Head of caudate nucleus (tissue), 42 donors: ENCODE results near the gene CBFA2T3.

Experiments
- DNase-seq, 42 donors: peaks; one replicate each; pipeline versions ENCODE4 v3.0.0 to v3.0.0-alpha.2; 2020 to 2021; ENCODE audit warnings: mixed read lengths in 7 of 42
- intact Hi-C: fragments of 100-400 bp; cut with DNase I; formaldehyde crosslinking; loops from one replicate; pipeline ENCODE4 v1.15.0; 2022

CBFA2T3 gene

DNA sequence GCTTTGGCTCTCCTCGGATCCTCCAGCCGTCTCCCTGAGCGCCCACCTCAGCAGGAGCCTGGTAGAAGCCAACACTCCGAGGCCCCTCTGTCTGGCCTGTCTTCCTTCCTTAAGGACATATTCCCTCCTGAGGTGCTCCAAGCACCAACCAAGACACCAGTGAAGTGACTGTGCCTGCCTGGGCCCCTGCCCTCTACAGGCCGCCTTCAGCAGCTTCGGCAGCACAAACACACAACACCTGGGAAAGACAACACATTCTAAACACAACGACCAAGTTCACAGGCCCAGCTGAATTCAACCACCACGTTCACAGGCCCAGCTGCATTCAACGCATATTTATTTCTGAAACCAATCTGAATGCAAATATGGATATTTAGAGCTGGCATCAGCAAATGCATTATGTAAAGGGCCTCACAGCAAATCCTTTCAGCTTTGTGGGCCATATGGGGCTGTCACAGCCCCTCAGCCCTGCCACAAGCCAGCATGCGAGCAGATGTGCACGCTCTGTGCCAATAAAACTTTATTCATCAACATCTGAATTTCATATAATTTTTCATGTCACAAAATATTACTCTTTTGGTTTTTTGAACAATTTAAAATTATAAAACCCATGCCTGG lies 132.5 kb downstream of the CBFA2T3 start:
- DNase-seq: no peak
- intact Hi-C loops: no loop called here

DNA sequence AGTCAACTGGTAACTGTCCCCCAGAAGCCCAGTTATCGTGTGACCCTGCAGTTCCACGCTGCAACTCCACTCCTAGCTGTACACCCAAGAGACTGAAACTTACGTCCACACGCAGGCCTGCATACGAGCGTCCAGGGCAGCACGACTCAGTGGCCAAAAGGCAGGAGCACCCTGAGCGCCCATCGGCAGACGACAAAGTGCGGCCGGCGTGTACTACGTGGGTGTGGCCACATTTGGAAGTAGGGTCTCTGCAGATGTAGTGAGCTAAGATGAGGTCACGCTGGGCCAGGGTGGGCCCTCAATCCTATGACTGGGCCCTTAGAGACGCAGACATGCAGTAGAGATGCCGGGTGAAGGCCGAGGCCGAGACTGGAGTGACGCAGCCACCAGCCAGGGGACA lies 133.8 kb downstream of the CBFA2T3 start:
- DNase-seq: no peak
- intact Hi-C loops: no loop called here

DNA sequence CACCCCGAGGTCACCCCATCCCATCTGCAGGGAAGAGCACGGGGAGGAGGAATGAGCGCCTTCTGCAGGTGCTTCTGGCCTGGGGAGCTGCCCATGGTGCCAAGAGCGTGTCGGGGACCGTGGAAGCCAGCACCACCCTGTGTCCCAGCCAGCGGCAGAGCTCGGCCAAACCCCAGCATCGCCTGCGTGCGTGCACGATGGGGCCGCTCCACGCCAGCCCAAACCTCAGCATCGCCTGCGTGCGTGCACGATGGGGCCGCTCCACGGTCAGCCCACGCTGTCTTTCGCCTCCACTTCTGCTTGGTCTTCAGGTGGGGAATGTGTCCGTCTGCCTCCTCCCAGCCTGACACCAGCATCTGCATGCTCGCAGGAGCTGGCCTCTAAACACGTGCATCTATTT lies 134.2 kb downstream of the CBFA2T3 start:
- no peak for DNase-seq
- intact Hi-C loops: no loop called here

DNA sequence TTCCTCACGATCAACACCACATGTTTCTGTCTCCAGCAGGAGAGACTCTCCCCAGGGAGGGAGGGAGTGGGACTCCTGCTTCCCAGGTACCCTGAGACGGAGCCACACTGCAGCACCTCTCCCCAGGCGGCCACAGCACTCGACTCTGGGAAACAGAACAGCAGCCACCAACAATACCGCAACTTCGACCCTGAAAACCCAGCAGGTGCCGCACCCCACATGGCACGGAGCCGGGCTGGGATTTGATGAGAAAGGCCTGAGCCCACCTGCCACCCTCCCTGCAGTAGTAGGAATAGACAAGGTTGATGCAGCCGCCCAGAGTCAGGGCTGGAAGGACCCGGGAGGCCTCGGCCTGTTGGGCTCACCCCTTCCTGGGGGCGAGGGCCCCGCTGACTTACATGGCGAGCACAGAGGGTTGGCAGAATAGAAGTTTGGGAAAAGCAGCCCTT lies 134.7 kb downstream of the CBFA2T3 start:
- no peak for DNase-seq

DNA sequence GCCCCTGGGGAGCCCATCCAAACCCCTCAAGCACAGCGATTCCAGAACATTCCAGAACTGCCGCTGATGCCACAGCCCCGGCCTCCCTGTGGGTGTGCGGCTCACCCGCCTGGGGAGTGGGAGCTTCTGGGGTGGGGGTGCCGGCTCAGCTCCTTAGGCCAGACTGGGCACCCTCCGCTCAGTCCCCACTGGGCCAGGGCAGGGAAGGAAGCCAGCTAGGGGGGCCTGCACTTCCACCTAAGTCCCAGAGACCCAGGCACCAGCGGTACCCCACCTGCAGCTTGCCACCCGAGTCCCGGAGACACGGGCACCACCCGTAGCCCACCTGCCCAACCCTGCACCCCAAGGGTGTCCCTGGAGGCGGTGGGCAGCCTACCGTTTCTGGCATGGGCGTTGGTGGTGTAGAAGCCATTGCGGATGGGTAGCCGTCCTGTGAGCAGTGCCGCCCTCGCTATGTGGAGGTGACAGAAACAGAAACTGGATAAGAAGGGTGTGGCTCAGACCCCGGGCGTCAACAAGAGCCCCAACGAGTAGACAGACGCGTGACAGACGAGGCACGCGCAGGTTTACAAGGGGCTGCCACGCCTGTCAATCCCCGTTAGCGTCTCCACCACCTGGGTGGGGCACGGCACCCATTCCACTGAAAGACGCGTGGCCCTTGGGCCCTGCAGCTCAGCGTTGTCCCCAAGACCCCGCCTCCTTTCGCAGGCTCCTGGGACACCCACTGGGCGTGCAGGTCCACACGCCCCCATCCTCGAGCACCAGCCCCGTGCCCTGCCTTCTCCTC lies 135.3 kb downstream of the CBFA2T3 start:
- no peak for DNase-seq
- intact Hi-C loops: no loop called here

More for the DNA sequence above, 134.7 kb downstream of the CBFA2T3 start:
- intact Hi-C loops: no loop called here

DNA sequence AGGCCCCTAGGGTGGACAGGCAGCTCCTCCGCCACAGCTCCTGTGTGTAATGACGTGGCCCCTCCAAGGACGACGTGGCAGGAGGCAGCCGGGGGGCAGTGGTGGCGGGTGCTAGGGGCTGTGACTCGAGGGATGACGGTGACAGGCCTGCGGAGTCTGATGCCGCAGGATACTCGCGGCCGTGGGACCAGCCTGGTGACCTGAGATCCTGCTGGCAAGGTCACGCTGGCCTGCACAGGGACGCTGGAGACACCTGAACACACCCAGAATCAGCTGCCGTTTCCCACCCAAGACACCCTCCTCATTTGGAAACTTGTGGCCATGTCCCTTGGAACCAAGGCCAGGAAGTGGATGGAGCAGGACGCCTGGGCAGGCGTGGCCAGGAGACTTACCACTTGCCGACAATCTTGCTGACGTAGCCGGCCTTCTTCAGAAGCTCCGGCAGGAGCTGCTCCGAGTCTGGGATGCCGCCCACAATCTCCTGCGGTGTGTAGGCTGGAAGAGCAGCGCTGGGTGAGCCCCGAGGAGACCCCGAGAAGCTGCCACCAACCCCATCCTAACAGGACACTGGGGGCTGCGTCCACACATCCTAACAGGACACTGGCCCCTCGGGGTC lies 136.3 kb downstream of the CBFA2T3 start:
- intact Hi-C loops: no loop called here
- DNase-seq: peak in 37 of 42 donors; percentile 24 to 85 (median 59)

DNA sequence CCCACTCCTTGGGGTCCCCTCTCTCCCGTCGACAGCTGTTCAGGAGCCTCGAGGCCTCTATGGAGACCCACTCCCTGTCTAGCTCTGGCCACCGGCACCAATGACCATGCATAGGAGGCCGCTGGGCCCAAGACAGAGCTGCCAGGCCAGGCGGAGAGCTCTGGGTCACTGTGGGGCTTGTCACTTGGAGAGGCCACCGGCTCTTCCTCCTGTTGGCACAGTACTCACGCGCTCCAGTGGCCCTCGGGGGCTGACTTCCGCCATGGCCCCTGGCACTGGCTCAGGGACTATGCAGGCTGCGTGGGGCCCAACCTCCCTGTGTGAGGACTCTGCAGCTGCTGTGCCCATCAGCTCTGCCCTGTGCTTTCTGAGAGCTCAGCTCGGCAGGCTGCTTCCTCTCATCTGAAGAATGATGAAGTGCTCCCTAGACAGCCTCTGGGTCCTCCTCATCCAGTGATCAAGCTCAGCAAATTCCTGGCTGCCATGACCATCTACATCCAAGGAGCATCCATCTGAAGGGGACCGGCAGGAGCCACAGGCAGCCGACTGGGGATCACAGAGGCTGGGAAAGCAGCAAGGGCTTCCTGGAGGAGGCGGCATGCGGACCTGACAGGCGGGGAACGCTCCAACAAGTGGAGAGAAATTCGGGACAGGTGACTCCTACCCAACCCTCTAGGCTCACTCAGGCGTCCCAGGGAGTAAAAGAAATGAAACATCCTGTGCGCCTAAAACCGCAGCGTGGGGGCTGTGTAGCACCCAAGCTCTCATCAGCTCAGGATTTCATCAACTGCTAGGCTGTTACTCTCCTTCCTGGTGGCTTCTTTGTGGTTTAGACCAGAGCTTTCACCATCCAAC lies 137.0 kb downstream of the CBFA2T3 start:
- intact Hi-C loops: no loop called here
- DNase-seq: peak in 26 of 42 donors; percentile 20 to 76 (median 50)

DNA sequence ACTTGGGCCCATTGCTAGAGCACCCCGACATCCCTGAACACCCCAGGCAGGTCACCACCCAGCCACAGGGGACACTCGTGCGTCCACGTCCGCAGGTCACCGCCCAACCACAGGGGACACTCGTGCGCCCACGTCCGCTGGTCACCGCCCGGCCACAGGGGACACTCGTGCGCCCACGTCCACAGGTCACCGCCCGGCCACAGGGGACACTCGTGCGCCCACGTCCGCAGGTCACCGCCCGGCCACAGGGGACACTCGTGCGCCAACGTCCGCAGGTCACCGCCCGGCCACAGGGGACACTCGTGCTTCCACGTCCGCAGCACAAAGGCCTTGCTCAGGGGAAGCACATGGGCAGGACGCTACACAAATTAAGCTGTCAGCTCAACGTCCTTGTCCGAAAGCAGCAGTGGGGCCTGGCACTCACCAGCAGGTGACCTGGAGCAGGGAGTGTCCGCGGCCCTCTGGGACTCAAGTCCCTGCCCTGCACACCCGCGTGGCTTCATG lies 137.9 kb downstream of the CBFA2T3 start:
- intact Hi-C loops: no loop called here
- DNase-seq: no peak

DNA sequence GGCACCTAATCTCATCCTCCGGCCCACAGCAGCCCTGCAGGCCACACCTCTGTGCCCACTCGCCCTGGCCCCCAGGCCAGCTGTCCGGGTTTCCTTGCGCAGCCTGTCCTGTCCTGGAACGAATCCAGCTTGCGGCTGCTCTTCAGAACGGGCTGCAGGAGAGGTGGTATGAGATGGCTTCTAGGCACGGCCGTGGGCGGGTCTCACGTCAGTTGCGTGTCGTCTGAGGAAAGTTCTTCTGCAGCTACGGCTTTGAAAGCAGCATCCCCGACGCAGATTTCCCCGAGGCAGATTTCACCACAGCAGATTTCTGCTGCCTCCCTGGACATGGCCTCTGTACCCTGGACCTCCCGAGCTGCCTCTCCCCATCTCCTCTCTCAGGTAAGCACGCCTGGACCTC lies 138.4 kb downstream of the CBFA2T3 start:
- intact Hi-C loops: no loop called here
- DNase-seq: peak in 19 of 42 donors; percentile 17 to 69 (median 42)

DNA sequence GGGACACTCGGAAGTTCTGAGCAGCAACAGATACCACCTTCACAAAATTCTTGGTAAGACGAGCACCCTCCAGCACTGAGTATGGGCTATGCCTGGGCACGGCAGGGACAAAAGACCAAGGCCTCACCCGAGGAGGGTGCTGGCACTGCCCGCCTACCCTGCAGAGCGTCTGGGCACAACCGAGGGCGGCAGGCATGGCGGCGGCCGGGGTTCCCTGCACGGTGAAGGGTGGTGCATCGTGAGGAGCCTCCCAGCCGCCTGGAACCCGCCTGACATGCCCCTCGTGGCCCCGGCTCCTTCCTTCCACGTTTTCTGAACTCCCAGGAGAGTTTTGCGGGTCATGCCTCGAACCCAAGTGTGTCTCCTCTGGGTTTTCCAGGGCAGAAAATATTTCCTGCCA lies 139.2 kb downstream of the CBFA2T3 start:
- no peak for DNase-seq
- intact Hi-C loops: no loop called here

DNA sequence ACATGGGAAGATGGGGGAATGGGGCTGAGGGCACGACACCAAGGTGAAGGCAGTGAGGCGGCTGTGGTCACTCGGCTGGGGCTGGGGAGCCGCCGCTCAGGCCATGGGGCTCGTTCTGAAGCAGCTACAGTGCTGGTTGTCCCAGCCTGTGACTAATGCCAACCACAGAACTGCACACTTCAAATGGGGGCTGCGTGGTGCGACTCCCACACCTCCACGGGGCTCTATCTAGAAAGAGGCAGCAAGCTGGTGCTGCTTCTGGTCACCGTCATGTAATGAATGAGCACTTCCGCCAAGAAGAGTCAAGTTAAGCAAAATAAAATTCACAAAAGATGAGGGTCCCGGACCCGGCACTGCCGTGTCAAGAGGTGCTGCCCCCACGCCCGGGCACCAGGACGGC lies 140.2 kb downstream of the CBFA2T3 start:
- intact Hi-C loops: no loop called here
- no peak for DNase-seq

DNA sequence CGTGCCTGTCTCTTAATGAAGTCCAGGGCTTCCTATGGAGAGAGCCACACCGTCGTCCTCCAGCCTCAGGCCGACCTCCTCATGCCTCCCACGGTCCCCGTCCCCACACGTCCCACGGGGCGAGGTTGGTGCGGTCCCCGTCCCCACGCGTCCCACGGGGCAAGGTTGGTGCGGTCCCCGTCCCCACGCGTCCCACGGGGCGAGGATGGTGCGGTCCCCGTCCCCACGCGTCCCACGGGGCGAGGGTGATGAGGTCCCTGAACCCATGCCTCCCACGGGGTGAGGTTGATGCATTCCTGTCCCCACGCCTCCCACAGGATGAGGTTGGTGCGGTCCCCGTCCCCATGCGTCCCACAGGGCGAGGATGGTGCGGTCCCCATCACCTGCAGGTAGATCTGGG lies 141.2 kb downstream of the CBFA2T3 start:
- no peak for DNase-seq
- intact Hi-C loops: no loop called here

DNA sequence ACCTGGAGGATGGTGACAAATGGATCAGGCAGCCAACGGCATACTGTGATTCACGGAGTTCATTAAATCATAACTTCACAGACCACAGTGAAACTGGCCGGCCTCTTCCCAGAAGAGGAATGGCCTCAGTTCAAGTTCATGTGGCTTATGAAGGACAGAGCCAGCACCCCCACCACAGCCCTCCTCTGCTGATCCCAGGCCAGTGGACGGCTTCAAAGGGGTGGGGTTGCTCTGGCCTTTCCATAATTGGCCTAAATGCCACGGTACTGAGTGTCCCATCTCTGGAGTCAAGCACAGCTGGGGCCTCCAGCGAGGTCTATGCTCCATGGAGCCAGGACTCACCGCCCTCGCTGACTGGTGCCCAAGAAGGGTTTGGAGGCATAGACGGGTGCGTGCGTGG lies 141.6 kb downstream of the CBFA2T3 start:
- DNase-seq: no peak
- intact Hi-C loops: no loop called here

DNA sequence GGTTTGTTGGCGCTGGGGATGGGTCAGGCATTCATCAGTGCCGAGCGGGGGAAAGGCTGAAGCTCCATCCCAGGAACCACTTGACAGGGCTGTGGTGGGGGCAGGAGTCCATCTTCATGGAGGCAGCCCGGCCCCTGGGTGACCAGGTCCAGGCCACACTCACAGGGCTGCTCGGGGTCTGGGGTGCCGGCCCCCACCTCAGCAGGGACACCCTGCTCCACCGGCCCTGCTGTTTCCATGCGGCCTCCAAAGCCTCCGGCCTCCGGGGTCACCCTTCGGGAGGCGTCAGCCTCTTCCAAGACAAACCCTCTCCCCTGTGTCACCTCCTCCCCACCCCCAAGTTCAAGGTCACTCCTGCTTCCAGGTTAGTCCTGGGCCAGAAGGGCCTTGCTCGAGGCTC lies 142.3 kb downstream of the CBFA2T3 start:
- DNase-seq: no peak
- intact Hi-C loops: no loop called here

DNA sequence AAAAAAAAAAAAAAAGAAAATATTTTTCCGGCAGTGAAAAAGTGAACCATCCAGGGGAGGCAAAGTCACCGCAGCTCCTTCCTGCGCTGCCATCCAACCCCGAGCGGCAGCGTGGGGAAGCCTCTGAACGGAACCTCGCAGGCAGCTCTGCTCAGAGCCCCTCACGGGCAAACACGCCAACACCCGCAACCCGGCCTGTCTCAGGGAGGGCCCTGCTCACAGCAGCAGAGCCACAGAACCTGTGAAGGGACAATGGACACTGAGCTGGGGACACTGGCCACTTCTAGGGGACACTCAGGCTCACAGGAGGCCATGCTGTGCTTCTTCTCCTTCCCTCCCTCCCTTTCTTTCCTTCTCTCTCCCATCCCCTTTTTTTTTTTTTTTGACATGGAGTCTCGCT lies 143.9 kb downstream of the CBFA2T3 start:
- no peak for DNase-seq
- intact Hi-C loops: no loop called here

DNA sequence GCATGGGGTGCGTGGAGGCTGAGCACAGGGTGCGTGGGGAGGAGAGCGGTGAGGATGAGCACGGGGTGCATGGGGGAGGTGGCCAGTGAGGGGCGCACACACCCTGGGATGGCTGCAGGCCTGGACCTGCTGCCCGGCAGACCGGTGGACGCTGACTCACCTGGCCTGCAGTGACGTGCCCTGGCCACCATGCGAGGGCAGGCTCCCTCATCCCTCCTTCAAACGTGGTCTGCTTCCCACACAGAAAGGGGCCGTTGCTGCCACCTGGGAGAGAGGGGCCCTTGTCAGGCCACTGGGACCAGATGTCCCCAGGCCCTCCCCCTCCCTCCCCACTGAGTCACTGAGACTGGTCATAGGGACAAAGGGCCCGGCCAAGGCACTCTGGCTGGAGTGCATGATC lies 145.2 kb downstream of the CBFA2T3 start:
- intact Hi-C loops: no loop called here
- no peak for DNase-seq

DNA sequence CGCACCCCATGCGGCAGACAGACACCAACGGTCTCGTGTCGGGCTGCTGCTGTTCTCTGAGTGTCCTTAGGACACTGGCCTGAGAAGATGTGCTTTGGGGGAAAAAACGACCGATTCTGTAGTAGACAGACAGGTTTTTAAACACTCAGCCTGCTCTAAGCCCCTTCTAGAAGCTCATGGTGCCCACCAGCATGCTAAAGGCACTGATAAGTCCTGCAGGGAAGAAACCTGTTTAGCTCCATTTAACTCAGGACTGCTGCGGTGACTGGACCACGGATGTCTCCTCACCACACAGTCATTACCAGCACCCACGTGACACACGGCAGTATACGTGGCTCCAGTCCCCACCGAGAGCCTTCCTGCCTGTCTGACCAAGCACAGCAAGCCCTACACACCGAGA lies 146.2 kb downstream of the CBFA2T3 start:
- intact Hi-C loops: no loop called here
- no peak for DNase-seq

DNA sequence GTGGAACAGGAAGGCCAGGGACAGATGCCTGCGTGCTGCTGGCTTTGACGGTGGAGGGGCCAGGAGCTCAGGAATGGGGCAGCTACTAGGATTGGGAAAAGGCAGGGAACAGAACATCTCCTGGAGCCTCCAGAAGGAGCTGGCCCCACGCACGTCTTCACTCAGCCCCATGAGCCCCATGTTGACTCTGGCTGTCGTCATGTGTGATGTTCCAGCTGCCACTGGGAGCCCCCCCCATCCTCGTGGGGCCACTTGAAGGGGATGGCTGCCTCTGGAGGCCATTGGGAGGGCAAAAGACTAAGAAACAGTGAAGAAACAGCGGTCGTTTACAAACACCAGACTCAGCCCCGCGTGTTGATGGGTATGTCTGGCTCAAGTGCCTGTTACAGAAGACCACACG lies 146.7 kb downstream of the CBFA2T3 start:
- DNase-seq: no peak
- intact Hi-C loops: no loop called here

DNA sequence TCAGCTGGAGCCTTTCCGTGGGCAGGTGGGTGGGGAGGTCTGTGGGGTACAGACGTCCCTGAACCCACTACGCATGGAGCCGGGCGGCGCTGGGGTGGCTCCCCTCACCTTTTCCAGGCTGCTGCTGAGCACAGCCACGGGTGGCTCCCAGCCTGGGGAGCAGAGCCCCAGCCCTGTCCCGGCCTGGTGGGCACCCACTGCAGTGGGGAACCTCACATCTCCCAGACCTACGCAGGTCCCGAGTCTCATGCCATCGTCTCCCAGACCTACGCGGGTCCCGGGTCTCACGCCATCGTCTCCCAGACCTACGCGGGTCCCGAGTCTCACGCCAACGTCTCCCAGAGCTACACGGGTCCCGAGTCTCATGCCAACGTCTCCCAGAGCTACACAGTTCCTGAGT lies 148.3 kb downstream of the CBFA2T3 start:
- intact Hi-C loops: no loop called here
- no peak for DNase-seq
